Measurements from ENCODE around the gene UBE2J2. TPM values are rescaled to one million over a fixed set of nuclear protein-coding genes. Genes with fewer than 3 reads are reported as not detected.

Gene UBE2J2
- total and polyA plus RNA-seq, 3 donors from 2014 or later: 133 to 203 (median 139) TPM

DNA sequence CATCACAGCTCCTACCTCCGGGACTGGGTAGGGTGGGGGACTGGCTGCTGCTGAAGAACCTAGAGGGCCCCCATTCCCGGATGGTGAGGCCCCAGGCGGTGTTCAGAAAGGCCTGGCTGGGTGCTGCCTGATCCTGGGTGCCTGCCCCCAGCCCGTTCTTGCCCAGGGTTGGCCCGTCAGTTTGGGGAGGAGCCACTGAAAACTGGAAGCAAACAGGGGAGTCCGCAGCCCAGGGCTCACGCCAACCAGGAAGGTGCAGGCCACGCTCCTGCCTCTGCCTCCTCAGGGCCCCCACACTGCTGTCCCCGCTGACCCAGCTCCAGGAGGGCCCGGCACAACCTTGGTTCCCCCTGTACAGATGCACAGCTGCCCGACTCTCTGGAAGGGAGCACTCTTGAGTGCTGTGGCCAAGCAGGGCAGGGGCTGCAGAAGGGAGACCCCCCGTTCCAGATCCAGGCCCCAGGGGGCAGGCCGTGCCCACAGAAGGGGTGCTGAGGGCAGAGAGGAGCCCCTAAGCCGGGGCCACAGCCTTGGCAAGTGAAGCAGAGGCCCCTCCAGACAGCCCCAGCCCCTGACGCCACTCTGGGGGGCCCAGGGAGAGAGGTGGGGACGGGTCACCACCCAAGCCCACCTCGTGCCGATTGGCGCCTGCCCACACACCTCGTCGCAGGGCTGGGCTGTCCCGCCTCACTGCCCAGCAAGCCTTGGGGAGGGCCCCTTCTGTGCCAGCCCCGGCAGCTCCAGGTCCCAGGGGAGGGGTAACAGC lies 32.6 kb downstream of the UBE2J2 start:
- TF ChIP-seq POLR2A (IDR thresholded peaks at IDR 0.05): no peak
- TF ChIP-seq, protein P1, sequence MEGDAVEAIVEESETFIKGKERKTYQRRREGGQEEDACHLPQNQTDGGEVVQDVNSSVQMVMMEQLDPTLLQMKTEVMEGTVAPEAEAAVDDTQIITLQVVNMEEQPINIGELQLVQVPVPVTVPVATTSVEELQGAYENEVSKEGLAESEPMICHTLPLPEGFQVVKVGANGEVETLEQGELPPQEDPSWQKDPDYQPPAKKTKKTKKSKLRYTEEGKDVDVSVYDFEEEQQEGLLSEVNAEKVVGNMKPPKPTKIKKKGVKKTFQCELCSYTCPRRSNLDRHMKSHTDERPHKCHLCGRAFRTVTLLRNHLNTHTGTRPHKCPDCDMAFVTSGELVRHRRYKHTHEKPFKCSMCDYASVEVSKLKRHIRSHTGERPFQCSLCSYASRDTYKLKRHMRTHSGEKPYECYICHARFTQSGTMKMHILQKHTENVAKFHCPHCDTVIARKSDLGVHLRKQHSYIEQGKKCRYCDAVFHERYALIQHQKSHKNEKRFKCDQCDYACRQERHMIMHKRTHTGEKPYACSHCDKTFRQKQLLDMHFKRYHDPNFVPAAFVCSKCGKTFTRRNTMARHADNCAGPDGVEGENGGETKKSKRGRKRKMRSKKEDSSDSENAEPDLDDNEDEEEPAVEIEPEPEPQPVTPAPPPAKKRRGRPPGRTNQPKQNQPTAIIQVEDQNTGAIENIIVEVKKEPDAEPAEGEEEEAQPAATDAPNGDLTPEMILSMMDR (IDR thresholded peaks at IDR 0.05): no peak
- Histone ChIP-seq H3K4me3 (no peak overlapping the region), H3K4me1 (no peaks in the 10 kb centered on the region), H3K27me3 (no peaks in the 10 kb centered on the region), H3K36me3 (ENCODE audit: low read depth, missing control alignments) (no peaks in the 10 kb centered on the region), H3K27ac (no peak overlapping the region), H3K9me3 (no peaks in the 10 kb centered on the region)
- intact Hi-C loops (cut with DNase I; ENCODE audit: low total_unique reads): loop anchor here (10.0 kb wide), 1 partner anchor 116 kb away; no protein-coding TSS in a partner anchor
- no peak for DNase-seq
- WGBS, 2 donors: 44 to 68% methylated on average over 5 to 22 of the region's 23 CpGs

DNA sequence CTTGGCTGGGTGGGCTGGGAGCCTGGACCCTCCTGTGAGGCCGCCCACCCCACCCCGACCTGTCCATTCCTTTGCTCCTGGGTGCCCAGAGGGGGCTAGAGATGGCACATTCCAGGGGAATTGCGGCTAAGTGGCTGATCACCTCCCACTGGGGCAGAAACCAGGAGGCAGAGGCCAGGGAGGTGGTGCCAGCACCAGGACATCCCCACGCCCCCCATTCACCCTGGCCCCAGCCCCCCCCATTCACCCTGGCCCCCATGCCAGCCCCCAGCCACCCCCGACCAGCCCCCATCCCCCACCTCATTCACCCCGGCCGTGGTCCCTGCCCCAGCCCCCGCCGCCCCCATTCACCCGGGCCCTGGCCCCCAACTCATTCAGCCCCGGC lies 33.3 kb downstream of the UBE2J2 start:
- 57 to 76% methylated on average over 4 to 7 of the region's 11 CpGs for WGBS, 2 donors
- no peak for DNase-seq
- intact Hi-C loops (cut with DNase I; ENCODE audit: low total_unique reads): loop anchor here (10.0 kb wide), 1 partner anchor 116 kb away; no protein-coding TSS in a partner anchor

DNA sequence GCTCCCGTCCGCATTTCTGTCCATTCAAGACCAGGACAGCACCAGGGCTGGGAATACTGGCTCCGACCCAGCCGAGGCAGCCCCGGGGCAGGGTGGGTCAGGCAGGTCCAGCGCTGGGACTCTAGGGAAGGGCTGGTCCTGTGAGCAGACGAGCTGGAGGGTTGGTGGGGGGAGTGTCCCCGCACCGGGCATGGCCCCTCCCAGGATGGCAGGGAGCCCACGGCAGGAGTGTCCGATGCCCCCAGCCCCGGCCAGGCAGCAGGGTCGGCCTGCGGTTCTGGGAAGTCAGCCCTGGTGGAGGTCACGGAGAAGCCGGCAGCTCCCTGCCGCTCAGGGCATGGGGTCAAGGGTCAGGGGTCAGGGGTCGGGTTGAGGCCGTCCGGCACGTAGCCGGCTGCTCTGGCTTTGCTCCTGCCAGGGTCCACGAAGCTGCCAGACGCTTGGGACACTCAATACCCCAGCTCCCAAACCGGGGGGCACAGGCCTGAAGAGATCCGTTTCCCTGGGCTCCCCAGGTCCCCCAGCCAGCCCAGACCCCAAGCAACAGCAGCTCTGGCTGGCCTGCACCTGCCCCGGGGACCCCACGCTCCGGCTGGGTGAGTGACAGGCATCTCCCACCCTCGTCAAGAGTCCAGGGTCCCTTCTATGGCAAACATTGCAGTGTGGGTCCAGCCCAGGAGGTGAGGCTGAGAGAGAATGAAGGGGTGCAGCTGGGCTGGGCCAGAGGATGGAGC lies 33.9 kb downstream of the UBE2J2 start:
- WGBS, 2 donors: 48% methylated on average over 30 of the region's 30 CpGs; no CpG with 5 or more reads in 1 of the 2 donors
- Histone ChIP-seq H3K4me3 (no peak overlapping the region), H3K9me3 (no peaks in the 10 kb centered on the region), H3K27ac (no peak overlapping the region), H3K27me3 (no peaks in the 10 kb centered on the region), H3K36me3 (ENCODE audit: low read depth, missing control alignments) (no peaks in the 10 kb centered on the region), H3K4me1 (no peaks in the 10 kb centered on the region)
- DNase-seq: no peak
- intact Hi-C loops (cut with DNase I; ENCODE audit: low total_unique reads): loop anchor here (10.0 kb wide), 1 partner anchor 115 kb away; no protein-coding TSS in a partner anchor
- no peak for TF ChIP-seq POLR2A (IDR thresholded peaks at IDR 0.05)
- TF ChIP-seq, protein P1 (IDR thresholded peaks at IDR 0.05): no peak

More for the DNA sequence above, 33.3 kb downstream of the UBE2J2 start:
- H3K4me1 ChIP-seq: no peaks in the 10 kb centered on the region
- H3K27ac ChIP-seq: no peak overlapping the region
- H3K27me3 ChIP-seq: no peaks in the 10 kb centered on the region
- TF ChIP-seq POLR2A (IDR thresholded peaks at IDR 0.05): no peak
- TF ChIP-seq, protein P1 (IDR thresholded peaks at IDR 0.05): no peak
- H3K36me3 ChIP-seq (ENCODE audit: low read depth, missing control alignments): no peaks in the 10 kb centered on the region
- no peak overlapping the region for H3K4me3 ChIP-seq
- no peaks in the 10 kb centered on the region for H3K9me3 ChIP-seq

DNA sequence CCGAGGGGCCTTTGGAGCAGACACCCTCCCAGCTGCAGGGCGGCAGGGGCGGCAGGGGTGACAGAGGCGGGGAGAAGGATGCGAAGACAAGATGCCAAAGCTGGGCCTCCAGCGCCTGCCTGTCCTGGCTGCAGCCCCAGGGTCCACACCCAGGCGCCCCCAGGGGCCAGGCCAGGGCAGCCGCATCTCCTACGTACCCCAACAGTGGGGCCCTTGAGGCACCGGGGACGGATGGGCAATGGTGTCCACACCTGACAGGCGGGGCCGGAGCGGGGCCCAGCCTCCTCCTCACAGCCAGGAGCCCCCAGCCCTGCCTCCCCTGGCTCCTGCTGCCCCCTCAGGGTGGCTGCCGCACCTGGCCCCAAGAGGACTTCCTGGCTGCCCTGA lies 34.4 kb downstream of the UBE2J2 start:
- intact Hi-C loops (cut with DNase I; ENCODE audit: low total_unique reads): no loop called here
- Histone ChIP-seq H3K4me1 (no peaks in the 10 kb centered on the region), H3K27me3 (no peaks in the 10 kb centered on the region), H3K27ac (no peak overlapping the region), H3K36me3 (ENCODE audit: low read depth, missing control alignments) (no peaks in the 10 kb centered on the region), H3K4me3 (no peak overlapping the region), H3K9me3 (no peaks in the 10 kb centered on the region)
- no peak for DNase-seq
- 67% methylated on average over 15 of the region's 15 CpGs; no CpG with 5 or more reads in 1 of the 2 donors for WGBS, 2 donors
- TF ChIP-seq, protein P1 (IDR thresholded peaks at IDR 0.05): no peak
- TF ChIP-seq POLR2A (IDR thresholded peaks at IDR 0.05): no peak

Measured in testis (tissue), 3 donors.